ENCODE measurements around the gene DLK2. TPM values are rescaled to one million over a fixed set of nuclear protein-coding genes. Genes with fewer than 3 reads are reported as not detected.

The DLK2 gene
- total RNA-seq, 6 experiments from 2014 or later: 1.8 to 2.9 (median 2.2) TPM

GRCh38 chr6:43497689-43498088 is 42.3 kb upstream of the DLK2 start:
- peak overlapping the region; percentile 92; the same call in 1 of the 2 replicates for H3K27ac Mint-ChIP-seq
- TF ChIP-seq, protein P1, sequence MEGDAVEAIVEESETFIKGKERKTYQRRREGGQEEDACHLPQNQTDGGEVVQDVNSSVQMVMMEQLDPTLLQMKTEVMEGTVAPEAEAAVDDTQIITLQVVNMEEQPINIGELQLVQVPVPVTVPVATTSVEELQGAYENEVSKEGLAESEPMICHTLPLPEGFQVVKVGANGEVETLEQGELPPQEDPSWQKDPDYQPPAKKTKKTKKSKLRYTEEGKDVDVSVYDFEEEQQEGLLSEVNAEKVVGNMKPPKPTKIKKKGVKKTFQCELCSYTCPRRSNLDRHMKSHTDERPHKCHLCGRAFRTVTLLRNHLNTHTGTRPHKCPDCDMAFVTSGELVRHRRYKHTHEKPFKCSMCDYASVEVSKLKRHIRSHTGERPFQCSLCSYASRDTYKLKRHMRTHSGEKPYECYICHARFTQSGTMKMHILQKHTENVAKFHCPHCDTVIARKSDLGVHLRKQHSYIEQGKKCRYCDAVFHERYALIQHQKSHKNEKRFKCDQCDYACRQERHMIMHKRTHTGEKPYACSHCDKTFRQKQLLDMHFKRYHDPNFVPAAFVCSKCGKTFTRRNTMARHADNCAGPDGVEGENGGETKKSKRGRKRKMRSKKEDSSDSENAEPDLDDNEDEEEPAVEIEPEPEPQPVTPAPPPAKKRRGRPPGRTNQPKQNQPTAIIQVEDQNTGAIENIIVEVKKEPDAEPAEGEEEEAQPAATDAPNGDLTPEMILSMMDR (IDR thresholded peaks at IDR 0.05): no peak
- no peak for DNase-seq
- H3K9me3 Mint-ChIP-seq: no peaks in the 10 kb centered on the region
- H3K4me3 Mint-ChIP-seq: no peak overlapping the region
- H3K4me1 Mint-ChIP-seq (ENCODE audit: low read depth): peaks cover 49% of the 10 kb centered on the region
- no peaks in the 10 kb centered on the region; the same call in none of the 2 replicates for H3K27me3 Mint-ChIP-seq (ENCODE audit: insufficient read depth)
- H3K36me3 Mint-ChIP-seq (ENCODE audit: low read depth): peaks cover 22% of the 10 kb centered on the region; the same call in 1 of the 2 replicates

- H3K4me1 Mint-ChIP-seq (ENCODE audit: low read depth): peaks cover 56% of the 10 kb centered on the region
- H3K36me3 Mint-ChIP-seq (ENCODE audit: low read depth): peaks cover 22% of the 10 kb centered on the region; the same call in 1 of the 2 replicates
- peak overlapping the region; percentile 71 for H3K4me3 Mint-ChIP-seq
- DNase-seq: no peak
- no peaks in the 10 kb centered on the region; the same call in none of the 2 replicates for H3K27me3 Mint-ChIP-seq (ENCODE audit: insufficient read depth)
- H3K27ac Mint-ChIP-seq: peak overlapping the region; percentile 92
- TF ChIP-seq, protein P1 (IDR thresholded peaks at IDR 0.05): no peak
- H3K9me3 Mint-ChIP-seq: no peaks in the 10 kb centered on the region
Measured at GRCh38 chr6:43497129-43497396, 41.7 kb upstream of the DLK2 start.

DNA sequence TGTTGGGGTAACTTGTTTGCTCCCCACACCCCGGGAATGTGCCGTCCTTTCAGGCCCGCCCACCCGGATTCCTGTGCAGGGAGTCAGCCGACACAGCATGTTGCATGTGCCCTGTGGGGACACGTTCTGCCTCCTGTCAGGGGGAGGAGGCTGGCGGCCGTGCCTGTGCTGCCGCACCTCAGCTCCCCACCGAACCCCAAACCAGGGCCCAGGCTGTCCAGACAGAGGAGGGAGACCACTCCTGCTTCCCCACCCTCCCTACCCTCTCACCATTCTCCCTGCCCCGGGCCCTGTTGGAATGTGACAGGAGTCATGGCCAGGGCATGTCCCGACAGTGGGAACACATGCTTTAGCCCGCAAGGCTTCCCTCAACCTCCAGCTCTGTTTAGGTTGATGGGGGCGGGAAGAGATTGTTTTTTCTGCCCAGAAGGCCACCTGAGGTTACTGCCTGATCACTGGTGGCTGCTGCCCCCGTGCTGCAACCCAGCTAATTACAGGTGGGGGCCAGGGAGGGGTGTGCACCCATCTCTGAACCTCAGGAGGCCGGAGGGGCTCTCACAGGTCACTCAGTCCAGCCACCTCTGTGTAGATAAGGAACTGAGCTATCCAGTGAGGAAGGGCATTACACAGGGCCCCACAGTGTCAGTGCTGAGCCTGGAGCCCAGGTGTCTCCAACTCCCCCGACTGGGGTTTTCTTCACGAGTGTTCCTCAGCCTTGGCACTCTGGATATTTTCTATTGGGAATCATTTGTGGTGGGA is 41.2 kb upstream of the DLK2 start:
- peak overlapping the region; percentile 92 for H3K27ac Mint-ChIP-seq
- H3K9me3 Mint-ChIP-seq: no peaks in the 10 kb centered on the region
- H3K4me3 Mint-ChIP-seq: peak overlapping the region; percentile 71
- TF ChIP-seq, protein P1 (IDR thresholded peaks at IDR 0.05): peak; percentile 80
- peaks cover 60% of the 10 kb centered on the region for H3K4me1 Mint-ChIP-seq (ENCODE audit: low read depth)
- no peaks in the 10 kb centered on the region; the same call in none of the 2 replicates for H3K27me3 Mint-ChIP-seq (ENCODE audit: insufficient read depth)
- peak; percentile 73 for DNase-seq
- peaks cover 18% of the 10 kb centered on the region; the same call in 1 of the 2 replicates for H3K36me3 Mint-ChIP-seq (ENCODE audit: low read depth)

DNA sequence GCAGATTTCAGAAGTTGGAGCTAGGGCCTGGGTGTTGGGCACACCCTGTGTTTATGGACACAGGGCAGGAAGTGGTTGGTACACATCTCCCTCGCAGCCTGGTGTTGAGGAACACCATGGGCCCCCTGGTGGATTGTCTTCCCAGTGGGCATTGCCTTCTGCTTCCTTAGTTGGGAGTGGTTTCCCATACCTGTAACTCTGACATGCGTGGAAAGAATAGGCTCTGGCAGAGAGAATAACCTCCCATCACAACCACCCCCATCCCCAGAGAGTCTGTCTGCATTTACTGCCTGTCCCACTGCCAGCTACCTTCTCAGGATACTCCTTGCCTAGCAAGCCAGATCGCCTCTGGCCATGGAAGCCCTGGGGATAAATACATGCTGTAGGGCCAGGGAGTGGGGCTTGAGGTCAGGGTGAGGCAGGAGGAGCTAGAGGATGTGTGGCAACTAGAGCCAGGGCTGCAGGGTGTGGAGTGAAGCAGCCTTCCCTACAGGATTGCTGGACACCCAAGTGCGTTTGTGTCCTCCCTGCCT is 40.1 kb upstream of the DLK2 start:
- H3K36me3 Mint-ChIP-seq (ENCODE audit: low read depth): peaks cover 14% of the 10 kb centered on the region; the same call in 1 of the 2 replicates
- H3K4me3 Mint-ChIP-seq: peak overlapping the region; percentile 71
- peak overlapping the region; percentile 92 for H3K27ac Mint-ChIP-seq
- TF ChIP-seq, protein P1 (IDR thresholded peaks at IDR 0.05): peak; percentile 68
- H3K27me3 Mint-ChIP-seq (ENCODE audit: insufficient read depth): no peaks in the 10 kb centered on the region; the same call in none of the 2 replicates
- peak; percentile 39 for DNase-seq
- peaks cover 60% of the 10 kb centered on the region for H3K4me1 Mint-ChIP-seq (ENCODE audit: low read depth)
- no peaks in the 10 kb centered on the region for H3K9me3 Mint-ChIP-seq

DNA sequence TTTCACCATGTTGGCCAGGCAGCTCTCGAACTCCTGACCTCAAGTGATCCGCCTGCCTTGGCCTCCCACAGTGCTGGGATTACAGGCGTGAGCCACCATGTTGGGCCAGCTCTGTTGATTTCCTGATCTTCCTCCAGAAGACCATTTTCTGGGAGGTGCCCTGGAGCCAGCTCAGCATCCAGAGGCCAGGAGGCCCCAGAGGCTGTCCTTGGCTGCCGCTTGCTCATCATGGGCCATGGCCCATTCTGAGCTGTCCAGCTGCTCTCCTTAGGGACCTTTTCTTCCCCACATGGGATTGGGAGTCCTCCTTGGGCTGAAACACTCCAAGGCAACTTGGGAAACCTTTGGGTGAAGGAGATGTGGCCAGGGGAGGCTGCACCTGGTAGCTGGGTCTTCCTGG is 39.4 kb upstream of the DLK2 start:
- Mint-ChIP-seq H3K36me3 (ENCODE audit: low read depth) (peaks cover 14% of the 10 kb centered on the region; the same call in 1 of the 2 replicates), H3K4me3 (peak overlapping the region; percentile 71; the same call in 1 of the 2 replicates), H3K4me1 (ENCODE audit: low read depth) (peaks cover 60% of the 10 kb centered on the region), H3K27ac (no peak overlapping the region; the same call in 1 of the 2 replicates), H3K9me3 (no peaks in the 10 kb centered on the region), H3K27me3 (ENCODE audit: insufficient read depth) (no peaks in the 10 kb centered on the region; the same call in none of the 2 replicates)
- TF ChIP-seq, protein P1 (IDR thresholded peaks at IDR 0.05): no peak
- DNase-seq: no peak

All from HFFc6 (cell line).